ENCODE measurements around the gene CDH13.

CDH13 gene

GRCh38 chr16:83330251-83330650 lies 703.5 kb downstream of the CDH13 start:
- no peak for DNase-seq

GRCh38 chr16:83335076-83335475 lies 708.3 kb downstream of the CDH13 start:
- no peak for DNase-seq

GRCh38 chr16:83336603-83337002 lies 709.8 kb downstream of the CDH13 start:
- no peak for DNase-seq

- no peak for DNase-seq
Measured at GRCh38 chr16:83338138-83338537, 711.4 kb downstream of the CDH13 start.

- DNase-seq, result no peak
Measured at GRCh38 chr16:83338941-83339340, 712.2 kb downstream of the CDH13 start.

- no peak for DNase-seq
Measured at GRCh38 chr16:83343935-83344366, 717.2 kb downstream of the CDH13 start.

- no peak for DNase-seq
Measured at GRCh38 chr16:83345846-83346640, 719.3 kb downstream of the CDH13 start.

- no peak for DNase-seq
Measured at GRCh38 chr16:83348991-83349390, 722.2 kb downstream of the CDH13 start.

GRCh38 chr16:83350481-83350880 lies 723.7 kb downstream of the CDH13 start:
- DNase-seq, result no peak

- DNase-seq, result no peak
Measured at GRCh38 chr16:83351846-83352245, 725.1 kb downstream of the CDH13 start.

- DNase-seq, result no peak
Measured at GRCh38 chr16:83353241-83353640, 726.5 kb downstream of the CDH13 start.

GRCh38 chr16:83354015-83354414 lies 727.2 kb downstream of the CDH13 start:
- DNase-seq, result no peak

GRCh38 chr16:83355570-83356218 lies 728.9 kb downstream of the CDH13 start:
- no peak for DNase-seq

GRCh38 chr16:83356266-83356665 lies 729.5 kb downstream of the CDH13 start:
- DNase-seq, result no peak

GRCh38 chr16:83356986-83357385 lies 730.2 kb downstream of the CDH13 start:
- no peak for DNase-seq

- DNase-seq, result no peak
Measured at GRCh38 chr16:83363521-83363920, 736.8 kb downstream of the CDH13 start.

- no peak for DNase-seq
Measured at GRCh38 chr16:83365166-83365565, 738.4 kb downstream of the CDH13 start.

GRCh38 chr16:83366228-83366627 lies 739.5 kb downstream of the CDH13 start:
- no peak for DNase-seq

GRCh38 chr16:83374979-83375378 lies 748.2 kb downstream of the CDH13 start:
- DNase-seq, result no peak

- no peak for DNase-seq
Measured at GRCh38 chr16:83389751-83390150, 763.0 kb downstream of the CDH13 start.

- no peak for DNase-seq
Measured at GRCh38 chr16:83390759-83391158, 764.0 kb downstream of the CDH13 start.

- DNase-seq, result no peak
Measured at GRCh38 chr16:83392743-83393142, 766.0 kb downstream of the CDH13 start.

GRCh38 chr16:83393196-83393981 lies 766.6 kb downstream of the CDH13 start:
- no peak for DNase-seq
